GM12878 (cell line): ENCODE data around the gene ZNF180. TPM values are rescaled to one million over a fixed set of nuclear protein-coding genes. Genes with fewer than 3 reads are reported as not detected.

ENCODE experiments used
- CHD2 ChIP-seq: IDR thresholded peaks from 2 replicates; pipeline ENCODE4 v1.6.1; 2011; ENCODE audit warnings: low read depth, low read length, improper control_type of control experiment, borderline replicate concordance
- EP300 ChIP-seq, 2 experiments: fragments of 150-350 bp in 1 of 2; IDR thresholded peaks; 2 replicates each; pipeline ENCODE4 v1.6.1; 2011 to 2012; ENCODE audit warnings: low read depth in 2 of 2, low read length in 2 of 2, borderline replicate concordance in 1 of 2, improper control_type of control experiment in 1 of 2, inconsistent platforms in 1 of 2; ENCODE audit not compliant: control insufficient read depth in 1 of 2
- ETV6 ChIP-seq, 2 experiments: fragments of 450-650 bp in 1 of 2; IDR thresholded peaks in 1 of 2; conservative IDR thresholded peaks in 1 of 2; 2 replicates each; pipeline ENCODE4 v1.6.1; 2014; ENCODE audit warnings: antibody characterized with exemption in 1 of 2, borderline replicate concordance in 1 of 2, low read depth in 1 of 2, mild to moderate bottlenecking in 1 of 2, moderate library complexity in 1 of 2
- FOXK2 ChIP-seq: fragments of 450-650 bp; IDR thresholded peaks from 2 replicates; pipeline ENCODE4 v1.6.1; 2017; ENCODE audit warnings: mild to moderate bottlenecking, moderate library complexity
- HDGF ChIP-seq: fragments of 450-650 bp; IDR thresholded peaks from 2 replicates; pipeline ENCODE4 v1.6.1; 2016; ENCODE audit warnings: antibody characterized with exemption
- IKZF1 ChIP-seq: fragments of 450-650 bp; conservative IDR thresholded peaks from 2 replicates; pipeline ENCODE4 v1.6.1; 2017; ENCODE audit warnings: antibody characterized with exemption, mild to moderate bottlenecking
- IKZF2 ChIP-seq, 2 experiments: fragments of 450-650 bp; IDR thresholded peaks; 2 replicates each; pipeline ENCODE4 v1.6.1; 2017; ENCODE audit warnings: mild to moderate bottlenecking in 2 of 2, moderate library complexity in 2 of 2
- MYB ChIP-seq: fragments of 150-350 bp; IDR thresholded peaks from 2 replicates; pipeline ENCODE4 v1.6.1; 2014; ENCODE audit warnings: mild to moderate bottlenecking, low read depth, low read length, borderline replicate concordance
- NFIC ChIP-seq: IDR thresholded peaks from 2 replicates; pipeline ENCODE4 v1.6.1; 2012; ENCODE audit warnings: low read depth, mild to moderate bottlenecking, inconsistent platforms, low read length, moderate library complexity
- NR2C1 ChIP-seq: fragments of 450-650 bp; IDR thresholded peaks from 2 replicates; pipeline ENCODE4 v1.6.1; 2017; ENCODE audit warnings: antibody characterized with exemption, mild to moderate bottlenecking, moderate library complexity
- PAX5 ChIP-seq: IDR thresholded peaks from 2 replicates; pipeline ENCODE4 v1.6.1; 2011; ENCODE audit warnings: low read depth, low read length, borderline replicate concordance
- POU2F2 ChIP-seq: IDR thresholded peaks from 3 replicates; pipeline ENCODE4 v1.6.1; 2011; ENCODE audit warnings: low read depth, mild to moderate bottlenecking, low read length, borderline replicate concordance
- RELA ChIP-seq: fragments of 450-650 bp; IDR thresholded peaks from 2 replicates; pipeline ENCODE4 v1.8.0; 2014; ENCODE audit warnings: borderline replicate concordance; ENCODE audit not compliant: partially characterized antibody
- SIN3A ChIP-seq: IDR thresholded peaks from 2 replicates; pipeline ENCODE4 v1.6.1; 2012; ENCODE audit warnings: low read depth, low read length, improper control_type of control experiment
- SIX5 ChIP-seq: IDR thresholded peaks from 2 replicates; pipeline ENCODE4 v1.6.1; 2011; ENCODE audit warnings: mild to moderate bottlenecking, low read depth, low read length, moderate library complexity; ENCODE audit not compliant: severe bottlenecking
- STAT3 ChIP-seq: IDR thresholded peaks from 2 replicates; pipeline ENCODE4 v1.6.1; 2011; ENCODE audit warnings: low read depth, low read length, improper control_type of control experiment
- SUPT20H ChIP-seq: IDR thresholded peaks from 2 replicates; pipeline ENCODE4 v1.6.1; 2011; ENCODE audit warnings: low read depth, mild to moderate bottlenecking, low read length, moderate library complexity, borderline replicate concordance; ENCODE audit not compliant: control insufficient read depth
- TCF12 ChIP-seq: IDR thresholded peaks from 2 replicates; pipeline ENCODE4 v1.6.1; 2011; ENCODE audit warnings: low read depth, mild to moderate bottlenecking, low read length
- WRNIP1 ChIP-seq: IDR thresholded peaks from 2 replicates; pipeline ENCODE4 v1.6.1; 2011; ENCODE audit warnings: low read depth, low read length, improper control_type of control experiment, borderline replicate concordance
- polyA plus RNA-seq, 11 experiments: library from polyadenylated mRNA; depleted of rRNA in 4 of 11; unstranded in 6 of 11; stranded (reverse) in 5 of 11; fragments of >200 nt; fragmentation: Nextera tagmentation in 4 of 11; fragmentation: Illumina TruSeq in 1 of 11; extraction: Ambion mirVana in 4 of 11; extraction: Trizol in 1 of 11; gene quantifications; 1 replicate in 1 of 11; 2 replicates in 10 of 11; pipeline versions ENCODE4 v1.2.1 to v1.2.3, GENCODE V29; 2011 to 2016; ENCODE audit warnings: inconsistent platforms in 2 of 11, missing spikeins in 2 of 11, low read depth in 1 of 11
- total RNA-seq, 4 experiments: library from RNA; depleted of rRNA in 3 of 4; stranded (reverse); fragments of >200 nt in 3 of 4; fragmentation: Illumina TruSeq in 1 of 4; extraction: Trizol in 1 of 4; gene quantifications; 2 replicates each; pipeline versions ENCODE4 v1.2.1 to v1.2.3, GENCODE V29; 2013 to 2021
- TF ChIP-seq, protein P1 (sequence below): fragments of 450-650 bp; formaldehyde crosslinking; IDR thresholded peaks from 2 replicates; pipeline ENCODE4 v1.5.0; 2022; ENCODE audit warnings: mild to moderate bottlenecking, missing genetic modification characterization
- TF ChIP-seq, protein P2 (sequence below): fragments of 450-650 bp; IDR thresholded peaks from 2 replicates; pipeline ENCODE4 v1.6.1; 2017; ENCODE audit warnings: low read depth, mild to moderate bottlenecking, moderate library complexity
- TF ChIP-seq, protein P3 (sequence below): fragments of 450-650 bp; IDR thresholded peaks from 2 replicates; pipeline ENCODE4 v1.6.1; 2017; ENCODE audit warnings: mild to moderate bottlenecking

Gene ZNF180
- total and polyA plus RNA-seq, 10 of the 15 experiments (the other 5 are each of a cell fraction or from before 2014, with no cell fraction given), result 1.6 to 9.0 (median 5.5) TPM

DNA sequence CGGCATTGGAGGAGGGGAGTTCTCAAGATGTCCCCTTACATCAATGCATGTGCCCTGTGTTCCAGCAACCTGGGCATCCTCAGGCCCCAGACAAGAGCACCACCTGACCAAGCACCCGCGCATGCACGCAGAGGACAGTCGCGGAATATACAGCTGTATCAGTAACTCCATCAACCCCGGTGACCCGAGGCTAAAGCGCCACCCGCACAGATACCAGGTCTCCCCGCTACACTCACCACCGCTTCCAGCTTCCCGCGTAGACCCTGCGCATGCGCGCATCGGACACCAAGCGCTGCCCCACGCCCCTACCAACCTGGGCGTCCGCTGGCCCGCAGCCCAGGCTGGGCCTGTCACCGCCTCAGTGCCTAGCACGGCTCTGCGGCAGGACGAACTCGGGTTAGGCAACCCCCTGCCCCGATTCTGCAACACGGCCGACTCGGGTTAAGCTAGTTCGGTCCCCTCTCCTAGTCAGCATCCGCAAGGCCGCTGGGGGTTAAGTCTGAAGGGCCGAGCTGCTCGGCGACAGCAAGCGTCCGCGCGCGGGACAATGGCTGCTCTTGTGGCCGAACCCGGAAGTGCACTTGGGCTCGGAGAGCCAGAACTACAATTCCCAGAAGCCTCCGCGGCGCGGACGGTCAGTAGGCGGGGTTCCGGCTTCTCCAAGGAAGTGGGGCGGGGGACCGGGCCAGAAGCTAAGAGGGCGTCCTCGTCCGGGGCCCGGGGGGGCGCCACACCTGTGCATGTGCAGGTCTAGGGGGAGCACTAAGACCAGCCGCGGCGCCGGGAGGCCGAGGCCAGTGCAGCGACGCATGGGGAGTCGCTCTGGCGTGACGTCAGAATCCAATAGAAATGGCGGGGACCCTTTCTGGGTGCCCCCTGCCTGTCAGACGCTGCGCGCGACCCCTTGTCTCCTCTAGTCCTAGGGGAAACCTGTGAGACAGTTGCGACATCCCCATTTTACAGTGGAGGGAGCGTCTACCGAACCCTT is at the start of gene ZNF180 (continued):
- TF ChIP-seq WRNIP1, result no peak
- peak; percentile 85 for TF ChIP-seq SIX5
- no peak for TF ChIP-seq NFIC
- 0 out of 4 replicates have a peak, but pooled peaks of 1 of the 2 experiments have one; percentile 19 for TF ChIP-seq EP300 (IDR thresholded peaks at IDR 0.05; ENCODE audit: borderline replicate concordance in 1 of 2, control insufficient read depth in 1 of 2, low read depth in 2 of 2, low read length in 2 of 2)
- no peak for TF ChIP-seq CHD2
- peak; percentile 49 for TF ChIP-seq RELA
- TF ChIP-seq, protein P1, sequence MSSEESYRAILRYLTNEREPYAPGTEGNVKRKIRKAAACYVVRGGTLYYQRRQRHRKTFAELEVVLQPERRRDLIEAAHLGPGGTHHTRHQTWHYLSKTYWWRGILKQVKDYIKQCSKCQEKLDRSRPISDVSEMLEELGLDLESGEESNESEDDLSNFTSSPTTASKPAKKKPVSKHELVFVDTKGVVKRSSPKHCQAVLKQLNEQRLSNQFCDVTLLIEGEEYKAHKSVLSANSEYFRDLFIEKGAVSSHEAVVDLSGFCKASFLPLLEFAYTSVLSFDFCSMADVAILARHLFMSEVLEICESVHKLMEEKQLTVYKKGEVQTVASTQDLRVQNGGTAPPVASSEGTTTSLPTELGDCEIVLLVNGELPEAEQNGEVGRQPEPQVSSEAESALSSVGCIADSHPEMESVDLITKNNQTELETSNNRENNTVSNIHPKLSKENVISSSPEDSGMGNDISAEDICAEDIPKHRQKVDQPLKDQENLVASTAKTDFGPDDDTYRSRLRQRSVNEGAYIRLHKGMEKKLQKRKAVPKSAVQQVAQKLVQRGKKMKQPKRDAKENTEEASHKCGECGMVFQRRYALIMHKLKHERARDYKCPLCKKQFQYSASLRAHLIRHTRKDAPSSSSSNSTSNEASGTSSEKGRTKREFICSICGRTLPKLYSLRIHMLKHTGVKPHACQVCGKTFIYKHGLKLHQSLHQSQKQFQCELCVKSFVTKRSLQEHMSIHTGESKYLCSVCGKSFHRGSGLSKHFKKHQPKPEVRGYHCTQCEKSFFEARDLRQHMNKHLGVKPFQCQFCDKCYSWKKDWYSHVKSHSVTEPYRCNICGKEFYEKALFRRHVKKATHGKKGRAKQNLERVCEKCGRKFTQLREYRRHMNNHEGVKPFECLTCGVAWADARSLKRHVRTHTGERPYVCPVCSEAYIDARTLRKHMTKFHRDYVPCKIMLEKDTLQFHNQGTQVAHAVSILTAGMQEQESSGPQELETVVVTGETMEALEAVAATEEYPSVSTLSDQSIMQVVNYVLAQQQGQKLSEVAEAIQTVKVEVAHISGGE (CRISPR knock-in tag), result no peak
- TF ChIP-seq, protein P2, sequence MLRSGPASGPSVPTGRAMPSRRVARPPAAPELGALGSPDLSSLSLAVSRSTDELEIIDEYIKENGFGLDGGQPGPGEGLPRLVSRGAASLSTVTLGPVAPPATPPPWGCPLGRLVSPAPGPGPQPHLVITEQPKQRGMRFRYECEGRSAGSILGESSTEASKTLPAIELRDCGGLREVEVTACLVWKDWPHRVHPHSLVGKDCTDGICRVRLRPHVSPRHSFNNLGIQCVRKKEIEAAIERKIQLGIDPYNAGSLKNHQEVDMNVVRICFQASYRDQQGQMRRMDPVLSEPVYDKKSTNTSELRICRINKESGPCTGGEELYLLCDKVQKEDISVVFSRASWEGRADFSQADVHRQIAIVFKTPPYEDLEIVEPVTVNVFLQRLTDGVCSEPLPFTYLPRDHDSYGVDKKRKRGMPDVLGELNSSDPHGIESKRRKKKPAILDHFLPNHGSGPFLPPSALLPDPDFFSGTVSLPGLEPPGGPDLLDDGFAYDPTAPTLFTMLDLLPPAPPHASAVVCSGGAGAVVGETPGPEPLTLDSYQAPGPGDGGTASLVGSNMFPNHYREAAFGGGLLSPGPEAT, result no peak
- no peak for TF ChIP-seq SUPT20H
- TF ChIP-seq, protein P3, sequence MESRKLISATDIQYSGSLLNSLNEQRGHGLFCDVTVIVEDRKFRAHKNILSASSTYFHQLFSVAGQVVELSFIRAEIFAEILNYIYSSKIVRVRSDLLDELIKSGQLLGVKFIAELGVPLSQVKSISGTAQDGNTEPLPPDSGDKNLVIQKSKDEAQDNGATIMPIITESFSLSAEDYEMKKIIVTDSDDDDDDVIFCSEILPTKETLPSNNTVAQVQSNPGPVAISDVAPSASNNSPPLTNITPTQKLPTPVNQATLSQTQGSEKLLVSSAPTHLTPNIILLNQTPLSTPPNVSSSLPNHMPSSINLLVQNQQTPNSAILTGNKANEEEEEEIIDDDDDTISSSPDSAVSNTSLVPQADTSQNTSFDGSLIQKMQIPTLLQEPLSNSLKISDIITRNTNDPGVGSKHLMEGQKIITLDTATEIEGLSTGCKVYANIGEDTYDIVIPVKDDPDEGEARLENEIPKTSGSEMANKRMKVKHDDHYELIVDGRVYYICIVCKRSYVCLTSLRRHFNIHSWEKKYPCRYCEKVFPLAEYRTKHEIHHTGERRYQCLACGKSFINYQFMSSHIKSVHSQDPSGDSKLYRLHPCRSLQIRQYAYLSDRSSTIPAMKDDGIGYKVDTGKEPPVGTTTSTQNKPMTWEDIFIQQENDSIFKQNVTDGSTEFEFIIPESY, result no peak
- TF ChIP-seq PAX5, result peak; percentile 30; the same call in 1 of the 2 replicates
- TF ChIP-seq NR2C1, result peak; percentile 83
- no peak for TF ChIP-seq ETV6 (conservative IDR thresholded peaks at IDR 0.05 in 1 of 2, IDR thresholded peaks at IDR 0.05 in 1 of 2; ENCODE audit: borderline replicate concordance in 1 of 2, low read depth in 1 of 2)
- TF ChIP-seq SIN3A, result peak; percentile 88; the same call in 1 of the 2 replicates
- TF ChIP-seq HDGF, result peak; percentile 81; the same call in 1 of the 2 replicates
- no peak; a peak in 1 of 4 replicates for TF ChIP-seq IKZF2 (IDR thresholded peaks at IDR 0.05)
- TF ChIP-seq TCF12, result peak; percentile 70; the same call in 1 of the 2 replicates
- TF ChIP-seq POU2F2, result 0 out of 3 replicates have a peak, but pooled peaks have one; percentile 12
- TF ChIP-seq IKZF1, result peak; percentile 94
- no peak for TF ChIP-seq MYB
- no peak for TF ChIP-seq STAT3
- no peak for TF ChIP-seq FOXK2
